Panc1 (cell line): ENCODE results near the gene ZBTB18. TPM values are rescaled to one million over a fixed set of nuclear protein-coding genes. Genes with fewer than 3 reads are reported as not detected.

ENCODE experiments used
- ATAC-seq: fragments of 200-7000 bp; cut with Tn5 transposase; 2 replicates; pipeline ENCODE4 v1.9.1; 2020; ENCODE audit warnings: mild to moderate bottlenecking, moderate library complexity
- BruUV-seq: library from RNA; stranded (reverse); fragments of 400-500 nt; replicated peaks from 2 replicates; lab custom pipeline; 2021; lab: Mats Ljungman, UMichigan
- CTCF ChIA-PET: fragments of 300-600 bp; sonication (Branson Sonifier 250); formaldehyde crosslinking; loops from one replicate; lab custom pipeline; 2022; ENCODE audit warnings: antibody characterized with exemption; lab: Charles Lee
- POLR2A ChIA-PET: fragments of 300-600 bp; sonication (Branson Sonifier 250); formaldehyde crosslinking; loops from one replicate; lab custom pipeline; 2022; ENCODE audit warnings: antibody characterized with exemption; lab: Charles Lee
- DNase-seq: peaks from one replicate; pipeline ENCODE4 v3.0.0-alpha.2; 2010; ENCODE audit warnings: low read depth, low spot score
- H3K27ac ChIP-seq: 2 replicates; pipeline ENCODE4 v1.5.1; 2011; ENCODE audit warnings: mild to moderate bottlenecking, low read length, inconsistent platforms
- H3K27me3 ChIP-seq: fragments of 200-500 bp; sonication (Bioruptor generic); 2 replicates; pipeline ENCODE4 v1.6.0; 2014; ENCODE audit warnings: low read length, inconsistent platforms; ENCODE audit not compliant: control insufficient read depth, insufficient read depth
- H3K36me3 ChIP-seq: fragments of 200-500 bp; sonication (Bioruptor generic); 2 replicates; pipeline ENCODE4 v1.5.1; 2014; ENCODE audit warnings: inconsistent platforms, mild to moderate bottlenecking, low read length, moderate library complexity; ENCODE audit not compliant: control insufficient read depth, insufficient read depth
- H3K4me1 ChIP-seq: 2 replicates; pipeline ENCODE4 v1.5.1; 2011; ENCODE audit warnings: inconsistent platforms, mild to moderate bottlenecking, low read length, moderate library complexity; ENCODE audit not compliant: control insufficient read depth, insufficient read depth
- H3K4me3 ChIP-seq, 2 experiments: 2 replicates each; pipeline ENCODE4 v1.5.1; 2011 to 2012; ENCODE audit warnings: low read depth in 2 of 2, low read length in 2 of 2, mild to moderate bottlenecking in 2 of 2, inconsistent platforms in 1 of 2, moderate library complexity in 1 of 2
- H3K9me3 ChIP-seq: fragments of 200-500 bp; sonication (Bioruptor generic); 2 replicates; pipeline ENCODE4 v1.5.1; 2014; ENCODE audit warnings: low read depth, mild to moderate bottlenecking, inconsistent platforms, low read length, moderate library complexity; ENCODE audit not compliant: control insufficient read depth, insufficient read depth
- POLR2AphosphoS5 ChIP-seq: IDR thresholded peaks from 2 replicates; pipeline ENCODE4 v1.6.1; 2012; ENCODE audit warnings: mild to moderate bottlenecking, low read depth, low read length, moderate library complexity
- SIN3A ChIP-seq: IDR thresholded peaks from 2 replicates; pipeline ENCODE4 v1.6.1; 2012; ENCODE audit warnings: low read depth, mild to moderate bottlenecking, low read length, moderate library complexity, borderline replicate concordance; ENCODE audit not compliant: insufficient read depth
- TCF7L2 ChIP-seq: IDR thresholded peaks from 2 replicates; pipeline ENCODE4 v1.6.1; 2011; ENCODE audit warnings: mild to moderate bottlenecking, low read depth, low read length, inconsistent platforms
- in situ Hi-C: cut with HindIII; loops from 2 replicates; pipeline ENCODE4 v1.10.0; 2016; ENCODE audit warnings: low sequenced_read_pairs, low pct_unique_long_range_greater_than_20kb
- intact Hi-C: fragments of 100-400 bp; cut with micrococcal nuclease; formaldehyde crosslinking; loops from one replicate; pipeline ENCODE4 v1.10.0; 2022; ENCODE audit not compliant: unreplicated experiment
- total RNA-seq: library from RNA; stranded (reverse); gene quantifications from one replicate; pipeline ENCODE4 v1.2.1, GENCODE V29; 2021; ENCODE audit not compliant: unreplicated experiment
- TF ChIP-seq, protein P1 (sequence below), 2 experiments: IDR thresholded peaks; 2 replicates each; pipeline ENCODE4 v1.6.1; 2011 to 2012; ENCODE audit warnings: low read depth in 2 of 2, control low read depth in 1 of 2, low read length in 1 of 2, mild to moderate bottlenecking in 1 of 2, moderate library complexity in 1 of 2; ENCODE audit not compliant: insufficient read depth in 1 of 2
- TF ChIP-seq, protein P2 (sequence below): fragments of 450-650 bp; IDR thresholded peaks from 2 replicates; pipeline ENCODE4 v1.5.1; 2017; ENCODE audit warnings: mild to moderate bottlenecking

The ZBTB18 gene
- total RNA-seq, 1 experiment from 2014 or later, result 9.9 TPM

DNA sequence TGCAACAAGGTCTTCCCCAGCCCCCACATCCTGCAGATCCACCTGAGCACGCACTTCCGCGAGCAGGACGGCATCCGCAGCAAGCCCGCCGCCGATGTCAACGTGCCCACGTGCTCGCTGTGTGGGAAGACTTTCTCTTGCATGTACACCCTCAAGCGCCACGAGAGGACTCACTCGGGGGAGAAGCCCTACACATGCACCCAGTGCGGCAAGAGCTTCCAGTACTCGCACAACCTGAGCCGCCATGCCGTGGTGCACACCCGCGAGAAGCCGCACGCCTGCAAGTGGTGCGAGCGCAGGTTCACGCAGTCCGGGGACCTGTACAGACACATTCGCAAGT, 3.8 kb downstream of the ZBTB18 start:
- peaks cover 12% of the 10 kb centered on the region for H3K4me1 ChIP-seq
- ATAC-seq (no peak), DNase-seq (no peak)
- no peak overlapping the region for H3K4me3 ChIP-seq
- H3K36me3 ChIP-seq, result no peaks in the 10 kb centered on the region
- ChIA-PET CTCF (no interaction called here), POLR2A (no interaction called here)
- intact Hi-C loops (no loop called here), in situ Hi-C loops (no loop called here)
- no peaks in the 10 kb centered on the region for H3K9me3 ChIP-seq
- no peak overlapping the region for H3K27ac ChIP-seq
- TF ChIP-seq, protein P1, sequence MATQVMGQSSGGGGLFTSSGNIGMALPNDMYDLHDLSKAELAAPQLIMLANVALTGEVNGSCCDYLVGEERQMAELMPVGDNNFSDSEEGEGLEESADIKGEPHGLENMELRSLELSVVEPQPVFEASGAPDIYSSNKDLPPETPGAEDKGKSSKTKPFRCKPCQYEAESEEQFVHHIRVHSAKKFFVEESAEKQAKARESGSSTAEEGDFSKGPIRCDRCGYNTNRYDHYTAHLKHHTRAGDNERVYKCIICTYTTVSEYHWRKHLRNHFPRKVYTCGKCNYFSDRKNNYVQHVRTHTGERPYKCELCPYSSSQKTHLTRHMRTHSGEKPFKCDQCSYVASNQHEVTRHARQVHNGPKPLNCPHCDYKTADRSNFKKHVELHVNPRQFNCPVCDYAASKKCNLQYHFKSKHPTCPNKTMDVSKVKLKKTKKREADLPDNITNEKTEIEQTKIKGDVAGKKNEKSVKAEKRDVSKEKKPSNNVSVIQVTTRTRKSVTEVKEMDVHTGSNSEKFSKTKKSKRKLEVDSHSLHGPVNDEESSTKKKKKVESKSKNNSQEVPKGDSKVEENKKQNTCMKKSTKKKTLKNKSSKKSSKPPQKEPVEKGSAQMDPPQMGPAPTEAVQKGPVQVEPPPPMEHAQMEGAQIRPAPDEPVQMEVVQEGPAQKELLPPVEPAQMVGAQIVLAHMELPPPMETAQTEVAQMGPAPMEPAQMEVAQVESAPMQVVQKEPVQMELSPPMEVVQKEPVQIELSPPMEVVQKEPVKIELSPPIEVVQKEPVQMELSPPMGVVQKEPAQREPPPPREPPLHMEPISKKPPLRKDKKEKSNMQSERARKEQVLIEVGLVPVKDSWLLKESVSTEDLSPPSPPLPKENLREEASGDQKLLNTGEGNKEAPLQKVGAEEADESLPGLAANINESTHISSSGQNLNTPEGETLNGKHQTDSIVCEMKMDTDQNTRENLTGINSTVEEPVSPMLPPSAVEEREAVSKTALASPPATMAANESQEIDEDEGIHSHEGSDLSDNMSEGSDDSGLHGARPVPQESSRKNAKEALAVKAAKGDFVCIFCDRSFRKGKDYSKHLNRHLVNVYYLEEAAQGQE (IDR thresholded peaks at IDR 0.05; ENCODE audit: insufficient read depth in 1 of 2, low read depth in 2 of 2, low read length in 1 of 2), result no peak
- TF ChIP-seq SIN3A, result no peak
- no peak for TF ChIP-seq TCF7L2
- no peak for TF ChIP-seq POLR2AphosphoS5
- TF ChIP-seq, protein P2, sequence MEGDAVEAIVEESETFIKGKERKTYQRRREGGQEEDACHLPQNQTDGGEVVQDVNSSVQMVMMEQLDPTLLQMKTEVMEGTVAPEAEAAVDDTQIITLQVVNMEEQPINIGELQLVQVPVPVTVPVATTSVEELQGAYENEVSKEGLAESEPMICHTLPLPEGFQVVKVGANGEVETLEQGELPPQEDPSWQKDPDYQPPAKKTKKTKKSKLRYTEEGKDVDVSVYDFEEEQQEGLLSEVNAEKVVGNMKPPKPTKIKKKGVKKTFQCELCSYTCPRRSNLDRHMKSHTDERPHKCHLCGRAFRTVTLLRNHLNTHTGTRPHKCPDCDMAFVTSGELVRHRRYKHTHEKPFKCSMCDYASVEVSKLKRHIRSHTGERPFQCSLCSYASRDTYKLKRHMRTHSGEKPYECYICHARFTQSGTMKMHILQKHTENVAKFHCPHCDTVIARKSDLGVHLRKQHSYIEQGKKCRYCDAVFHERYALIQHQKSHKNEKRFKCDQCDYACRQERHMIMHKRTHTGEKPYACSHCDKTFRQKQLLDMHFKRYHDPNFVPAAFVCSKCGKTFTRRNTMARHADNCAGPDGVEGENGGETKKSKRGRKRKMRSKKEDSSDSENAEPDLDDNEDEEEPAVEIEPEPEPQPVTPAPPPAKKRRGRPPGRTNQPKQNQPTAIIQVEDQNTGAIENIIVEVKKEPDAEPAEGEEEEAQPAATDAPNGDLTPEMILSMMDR, result no peak
- BruUV-seq, result no TSS peak
- no peaks in the 10 kb centered on the region for H3K27me3 ChIP-seq

DNA sequence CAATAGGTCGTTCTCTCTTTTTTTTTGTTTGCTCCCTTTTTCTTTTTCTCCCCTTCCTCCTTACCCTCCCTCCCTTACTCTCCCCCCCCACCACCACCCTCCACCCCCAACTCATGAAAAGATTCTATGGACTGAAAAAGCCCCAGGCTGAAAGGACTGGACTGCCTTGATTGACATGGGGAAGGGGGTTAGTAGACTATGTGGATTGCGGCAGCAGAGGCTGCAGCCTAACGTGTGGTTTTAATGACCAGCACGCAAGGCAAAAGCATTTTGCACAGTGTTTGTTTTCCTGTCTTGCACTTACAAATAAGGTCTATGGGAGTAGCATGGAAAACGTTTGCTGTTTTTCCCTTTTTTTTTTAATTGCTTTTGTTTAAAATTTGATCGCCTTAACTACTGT, 5.5 kb downstream of the ZBTB18 start:
- DNase-seq, result no peak
- H3K9me3 ChIP-seq, result no peaks in the 10 kb centered on the region
- peaks cover 2% of the 10 kb centered on the region; the same call in 1 of the 2 replicates for H3K4me1 ChIP-seq
- no peaks in the 10 kb centered on the region for H3K36me3 ChIP-seq
- intact Hi-C loops, result no loop called here
- H3K27me3 ChIP-seq, result no peaks in the 10 kb centered on the region; the same call in 1 of the 2 replicates
- ChIA-PET CTCF (interaction anchor here (0.6 kb wide), 1 partner anchor 241 kb away, joined by 3 read pairs; no protein-coding TSS in a partner anchor), POLR2A (no interaction called here)
- H3K4me3 ChIP-seq, result no peak overlapping the region
- TF ChIP-seq TCF7L2, result no peak
- TF ChIP-seq SIN3A, result no peak
- TF ChIP-seq, protein P2, result no peak
- no peak for TF ChIP-seq POLR2AphosphoS5
- TF ChIP-seq, protein P1 (IDR thresholded peaks at IDR 0.05; ENCODE audit: insufficient read depth in 1 of 2, low read depth in 2 of 2, low read length in 1 of 2), result no peak
- no TSS peak for BruUV-seq
- in situ Hi-C loops, result no loop called here
- no peak for ATAC-seq
- H3K27ac ChIP-seq, result no peak overlapping the region
